RWPE1 (cell line): Measurements from ENCODE around the gene COX4I2.
"Not testable (repeated sequence)": the region's sequence is repeated elsewhere in the genome, so short reads cannot be mapped to it uniquely, and the experiment has no call there.

Source experiments
- CTCF ChIA-PET: fragments of 350-600 bp; sonication (Branson Sonifier 250); formaldehyde crosslinking; extraction: SDS; loops from one replicate; lab custom pipeline; 2021; lab: Yijun Ruan, JAX
- POLR2A ChIA-PET: fragments of 400-600 bp; formaldehyde crosslinking; extraction: SDS; loops from one replicate; lab custom pipeline; 2020; ENCODE audit warnings: antibody characterized with exemption; ENCODE audit not compliant: low non-redundant PET; lab: Yijun Ruan, JAX
- DNase-seq: peaks from one replicate; pipeline ENCODE4 v3.0.0; 2012; ENCODE audit warnings: low spot score
- H3K27ac ChIP-seq: fragments of 450-650 bp; 2 replicates; pipeline ENCODE4 v1.5.1; 2017
- CTCF ChIP-seq: fragments of 450-650 bp; conservative IDR thresholded peaks from 2 replicates; pipeline ENCODE4 v1.5.1; 2017; ENCODE audit warnings: low read depth, mild to moderate bottlenecking

Gene COX4I2

GRCh38 chr20:31666258-31667042, 28.7 kb downstream of the COX4I2 start:
- ChIA-PET POLR2A (no interaction called here), CTCF (interaction anchor here (11.0 kb wide), 1 partner anchor 55 kb away, joined by 163 read pairs; the partner anchor contains the start of gene BCL2L1)
- no peak for TF ChIP-seq CTCF
- peak overlapping the region; percentile 71 for H3K27ac ChIP-seq
- no peak for DNase-seq

GRCh38 chr20:31667315-31668285, 29.9 kb downstream of the COX4I2 start:
- ChIA-PET POLR2A (no interaction called here), CTCF (interaction anchor here (1.3 to 11.0 kb wide), 2 partner anchors 53 to 54 kb away, joined by 3 to 163 read pairs; partner anchors contain the start of gene BCL2L1)
- DNase-seq, result no peak

GRCh38 chr20:31668944-31669343, 31.2 kb downstream of the COX4I2 start:
- CTCF ChIA-PET, result interaction anchor here (1.1 to 1.3 kb wide), 2 partner anchors 51 to 57 kb away, joined by 3 read pairs; no protein-coding TSS in a partner anchor
- DNase-seq, POLR2A ChIA-PET: not testable (repeated sequence)
- peak overlapping the region; percentile 71 for H3K27ac ChIP-seq

More at GRCh38 chr20:31667315-31668285, 29.9 kb downstream of the COX4I2 start:
- TF ChIP-seq CTCF, result no peak
- peak overlapping the region; percentile 71 for H3K27ac ChIP-seq

GRCh38 chr20:31669876-31670275, 32.2 kb downstream of the COX4I2 start:
- H3K27ac ChIP-seq, result peak overlapping the region; percentile 36
- no peak for DNase-seq
- no peak for TF ChIP-seq CTCF
- CTCF ChIA-PET, result interaction anchor here (0.5 to 1.1 kb wide), 7 partner anchors 7 to 178 kb away, joined by 3 to 4 read pairs (median 3); partner anchors contain the start of gene BCL2L1
- POLR2A ChIA-PET, result no interaction called here

- H3K27ac ChIP-seq, result peak overlapping the region; percentile 36
- TF ChIP-seq CTCF, result no peak
- ChIA-PET POLR2A (no interaction called here), CTCF (interaction anchor here (0.5 to 1.1 kb wide), 7 partner anchors 8 to 179 kb away, joined by 3 to 5 read pairs (median 3); partner anchors contain the start of gene BCL2L1)
- no peak for DNase-seq
These were observed 32.9 kb downstream of the COX4I2 start for GRCh38 chr20:31670371-31671228.

- peak overlapping the region; percentile 36 for H3K27ac ChIP-seq
- ChIA-PET POLR2A (no interaction called here), CTCF (interaction anchor here (0.8 to 1.0 kb wide), 2 partner anchors 52 to 53 kb away, joined by 3 to 5 read pairs; no protein-coding TSS in a partner anchor)
- no peak for TF ChIP-seq CTCF
- DNase-seq, result no peak
These were observed 33.6 kb downstream of the COX4I2 start for GRCh38 chr20:31671324-31671723.
